ENCODE data around the gene LIPF.
"Not testable (repeated sequence)": the region's sequence is repeated elsewhere in the genome, so short reads cannot be mapped to it uniquely, and the experiment has no call there.

LIPF gene

DNA sequence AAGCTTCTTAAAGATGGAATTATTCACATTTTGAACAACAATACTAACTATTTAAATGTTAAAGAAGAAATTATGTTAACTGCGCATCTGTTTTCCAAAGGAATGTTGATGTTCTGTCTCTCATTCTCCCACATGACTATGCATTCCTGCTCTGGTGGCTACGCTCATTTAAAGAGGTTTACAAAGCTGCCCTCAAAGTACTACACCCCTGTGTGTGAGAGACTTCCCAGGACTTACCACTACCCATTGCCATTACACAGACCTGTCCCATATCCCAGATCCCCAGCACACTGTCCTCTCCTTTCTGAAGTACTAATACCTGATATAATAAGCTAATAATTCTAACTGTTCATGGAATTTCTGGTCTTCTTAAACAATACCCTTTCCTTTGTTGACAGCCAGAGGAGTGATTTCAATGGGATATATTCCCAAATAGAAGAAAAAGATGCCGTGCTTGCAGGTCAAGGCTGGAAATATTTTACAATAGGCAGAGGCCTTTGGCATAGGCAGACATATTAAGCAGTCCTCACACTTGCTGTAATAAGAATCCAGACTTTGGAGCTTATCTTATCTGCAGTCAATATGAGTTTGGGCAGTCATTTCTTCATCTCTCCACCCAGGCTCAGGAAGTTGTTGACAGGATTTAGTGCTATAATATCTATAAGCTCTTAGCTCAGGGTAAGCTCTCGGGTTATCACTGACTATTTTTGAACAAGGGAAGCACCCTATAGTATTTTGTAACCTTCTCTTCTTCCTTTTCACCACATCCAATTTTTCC, 12.2 kb downstream of the LIPF start:
- Histone ChIP-seq H3K36me3 (ENCODE audit: control insufficient read depth in 1 of 2, insufficient read depth in 2 of 2, low read length in 2 of 2) (no peaks in the 10 kb centered on the region), H3K27me3 (ENCODE audit: low read depth, low read length) (no peaks in the 10 kb centered on the region), H3K4me3 (ENCODE audit: low read depth in 1 of 2, low read length in 2 of 2) (no peak overlapping the region), H3K9me3 (ENCODE audit: control insufficient read depth in 1 of 2, low read length in 2 of 2) (no peaks in the 10 kb centered on the region), H3K27ac (ENCODE audit: low read length) (no peak overlapping the region), H3K4me1 (ENCODE audit: control insufficient read depth in 1 of 2, insufficient read depth in 2 of 2, low read length in 2 of 2) (no peaks in the 10 kb centered on the region)

DNA sequence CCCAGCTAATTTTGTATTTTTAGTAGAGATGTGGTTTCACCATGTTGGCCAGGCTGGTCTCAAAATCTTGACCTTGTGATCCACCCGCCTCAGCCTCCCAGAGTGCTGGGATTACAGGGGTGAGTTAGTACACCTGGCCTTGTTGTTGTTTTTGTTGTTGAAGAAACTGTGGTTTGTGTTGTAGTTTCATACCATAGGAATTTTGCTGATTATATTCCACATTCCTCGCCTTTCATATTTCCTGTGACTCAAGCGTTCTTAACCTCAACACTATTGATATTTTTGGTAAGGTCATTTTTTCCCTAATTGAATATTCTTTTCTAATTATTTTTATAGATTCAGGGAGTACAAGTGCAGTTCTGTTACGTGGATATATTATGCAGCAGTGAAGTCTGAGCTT, 16.7 kb downstream of the LIPF start:
- Histone ChIP-seq H3K4me3 (ENCODE audit: low read depth in 1 of 2, low read length in 2 of 2) (no peak overlapping the region), H3K36me3 (ENCODE audit: control insufficient read depth in 1 of 2, insufficient read depth in 2 of 2, low read length in 2 of 2) (no peaks in the 10 kb centered on the region), H3K4me1 (ENCODE audit: control insufficient read depth in 1 of 2, insufficient read depth in 2 of 2, low read length in 2 of 2) (no peaks in the 10 kb centered on the region), H3K27me3 (ENCODE audit: low read depth, low read length) (no peaks in the 10 kb centered on the region), H3K9me3 (ENCODE audit: control insufficient read depth in 1 of 2, low read length in 2 of 2) (no peaks in the 10 kb centered on the region), H3K27ac (ENCODE audit: low read length) (no peak overlapping the region)

DNA sequence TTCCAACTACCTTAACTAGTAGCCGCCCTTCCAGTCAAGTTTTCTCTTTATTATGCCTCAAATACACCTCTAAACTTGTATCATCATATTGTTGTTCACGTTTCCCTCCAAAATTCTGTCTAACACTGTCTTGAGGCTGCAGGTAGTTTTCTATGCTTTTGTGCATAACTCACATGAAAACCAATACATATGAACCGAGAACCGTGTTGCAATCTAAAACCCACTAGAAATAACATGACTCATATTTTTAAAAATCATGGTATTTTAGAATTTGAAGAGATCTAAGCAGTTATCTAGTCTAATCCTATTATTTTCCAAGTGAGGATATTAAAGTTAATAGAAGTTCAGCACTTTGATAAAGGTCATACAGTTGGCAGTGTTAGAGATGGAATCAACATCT, 18.2 kb downstream of the LIPF start:
- Histone ChIP-seq H3K4me3 (ENCODE audit: low read depth in 1 of 2, low read length in 2 of 2) (no peak overlapping the region), H3K9me3 (ENCODE audit: control insufficient read depth in 1 of 2, low read length in 2 of 2) (no peaks in the 10 kb centered on the region), H3K27ac (ENCODE audit: low read length) (no peak overlapping the region), H3K36me3 (ENCODE audit: control insufficient read depth in 1 of 2, insufficient read depth in 2 of 2, low read length in 2 of 2) (no peaks in the 10 kb centered on the region), H3K27me3 (ENCODE audit: low read depth, low read length) (no peaks in the 10 kb centered on the region), H3K4me1 (ENCODE audit: control insufficient read depth in 1 of 2, insufficient read depth in 2 of 2, low read length in 2 of 2) (no peaks in the 10 kb centered on the region)

DNA sequence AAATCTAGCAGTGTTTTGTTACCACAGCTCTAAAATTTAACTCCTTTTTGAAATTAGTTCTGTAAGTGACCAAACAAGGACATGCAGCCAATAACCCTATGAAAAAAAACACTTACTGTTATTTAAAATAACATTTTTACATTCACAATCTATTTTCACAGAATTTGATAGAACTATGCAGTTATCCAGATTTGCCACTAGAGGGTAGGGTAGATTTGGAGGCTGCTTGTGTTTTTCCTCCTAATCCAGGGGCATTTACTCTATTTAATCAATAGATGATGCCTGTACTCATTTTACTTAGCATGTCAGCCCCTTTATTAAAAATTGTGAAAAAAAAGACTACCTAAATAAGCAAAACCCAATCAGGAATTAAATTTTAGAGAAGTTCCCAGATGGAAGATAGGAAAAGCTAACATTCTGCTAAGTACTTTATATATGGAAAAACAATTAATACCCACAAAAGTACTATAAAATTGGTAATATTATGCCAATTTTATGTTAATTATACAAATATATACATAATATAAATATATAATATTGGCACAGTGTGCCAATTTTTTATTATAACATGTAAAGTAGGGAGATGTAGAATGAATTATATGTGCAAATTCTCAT, 23.7 kb downstream of the LIPF start:
- Histone ChIP-seq H3K9me3 (ENCODE audit: control insufficient read depth in 1 of 2, low read length in 2 of 2) (no peaks in the 10 kb centered on the region), H3K36me3 (ENCODE audit: control insufficient read depth in 1 of 2, insufficient read depth in 2 of 2, low read length in 2 of 2) (no peaks in the 10 kb centered on the region), H3K27me3 (ENCODE audit: low read depth, low read length) (no peaks in the 10 kb centered on the region), H3K4me3 (ENCODE audit: low read depth in 1 of 2, low read length in 2 of 2) (no peak overlapping the region), H3K4me1 (ENCODE audit: control insufficient read depth in 1 of 2, insufficient read depth in 2 of 2, low read length in 2 of 2) (no peaks in the 10 kb centered on the region), H3K27ac (ENCODE audit: low read length) (no peak overlapping the region)

DNA sequence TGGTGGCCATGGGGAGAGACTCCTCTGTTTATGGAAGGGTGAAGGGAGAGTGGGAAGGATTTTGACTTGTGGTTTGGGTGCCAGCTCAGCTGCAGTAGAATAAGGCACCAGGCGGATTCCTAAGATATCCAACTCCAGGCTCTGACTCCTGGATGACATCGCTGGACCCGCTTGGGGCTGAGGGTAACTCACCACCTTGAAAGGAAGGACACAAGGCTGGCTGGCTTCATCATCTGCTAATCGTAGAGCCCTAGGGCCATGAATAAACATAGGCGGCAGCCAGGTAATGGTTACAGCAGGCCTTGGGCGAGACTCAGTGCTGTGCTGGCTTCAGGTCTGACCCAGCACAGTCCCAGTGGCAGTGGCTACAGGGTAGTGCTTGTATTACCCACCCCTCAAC, 25.1 kb downstream of the LIPF start:
- Histone ChIP-seq H3K27ac (ENCODE audit: low read length) (no peak overlapping the region), H3K36me3 (ENCODE audit: control insufficient read depth in 1 of 2, insufficient read depth in 2 of 2, low read length in 2 of 2) (no peaks in the 10 kb centered on the region), H3K9me3 (ENCODE audit: control insufficient read depth in 1 of 2, low read length in 2 of 2) (no peaks in the 10 kb centered on the region), H3K27me3 (ENCODE audit: low read depth, low read length) (no peaks in the 10 kb centered on the region), H3K4me1 (ENCODE audit: control insufficient read depth in 1 of 2, insufficient read depth in 2 of 2, low read length in 2 of 2) (no peaks in the 10 kb centered on the region), H3K4me3 (ENCODE audit: low read depth in 1 of 2, low read length in 2 of 2) (no peak overlapping the region)

DNA sequence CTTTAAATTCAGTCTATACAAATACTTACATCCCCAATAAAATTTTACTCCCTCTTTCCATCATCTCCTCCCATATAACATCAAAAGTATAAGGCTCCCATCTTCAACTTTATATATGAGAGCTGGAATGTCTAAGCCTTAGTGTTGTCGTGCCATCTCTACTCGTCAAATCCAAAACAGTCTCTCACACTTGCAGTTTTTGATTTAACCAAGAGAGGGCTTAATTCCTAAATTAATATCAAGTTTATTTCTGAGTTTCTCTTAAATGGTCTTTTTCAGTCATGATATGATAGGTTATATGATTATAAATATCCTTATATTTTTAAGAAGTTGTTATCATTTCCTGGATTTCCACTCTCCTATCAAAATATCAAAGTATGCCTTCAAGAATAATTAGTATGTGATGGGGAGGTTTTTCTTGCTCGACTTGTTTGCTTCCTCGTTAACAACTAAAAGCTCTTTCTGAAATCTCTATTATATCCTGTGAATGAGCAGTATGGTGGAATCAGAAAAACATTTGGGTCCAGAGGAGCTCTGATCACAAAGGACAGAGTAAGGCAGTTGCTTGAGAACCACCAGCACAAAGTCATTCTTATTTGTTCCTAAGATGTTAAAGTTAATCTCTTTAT, 29.3 kb downstream of the LIPF start:
- Histone ChIP-seq H3K4me3 (ENCODE audit: low read depth in 1 of 2, low read length in 2 of 2) (no peak overlapping the region), H3K9me3 (ENCODE audit: control insufficient read depth in 1 of 2, low read length in 2 of 2) (no peaks in the 10 kb centered on the region), H3K27ac (ENCODE audit: low read length) (no peak overlapping the region), H3K4me1 (ENCODE audit: control insufficient read depth in 1 of 2, insufficient read depth in 2 of 2, low read length in 2 of 2) (no peaks in the 10 kb centered on the region), H3K27me3 (ENCODE audit: low read depth, low read length) (no peaks in the 10 kb centered on the region), H3K36me3 (ENCODE audit: control insufficient read depth in 1 of 2, insufficient read depth in 2 of 2, low read length in 2 of 2) (no peaks in the 10 kb centered on the region)

DNA sequence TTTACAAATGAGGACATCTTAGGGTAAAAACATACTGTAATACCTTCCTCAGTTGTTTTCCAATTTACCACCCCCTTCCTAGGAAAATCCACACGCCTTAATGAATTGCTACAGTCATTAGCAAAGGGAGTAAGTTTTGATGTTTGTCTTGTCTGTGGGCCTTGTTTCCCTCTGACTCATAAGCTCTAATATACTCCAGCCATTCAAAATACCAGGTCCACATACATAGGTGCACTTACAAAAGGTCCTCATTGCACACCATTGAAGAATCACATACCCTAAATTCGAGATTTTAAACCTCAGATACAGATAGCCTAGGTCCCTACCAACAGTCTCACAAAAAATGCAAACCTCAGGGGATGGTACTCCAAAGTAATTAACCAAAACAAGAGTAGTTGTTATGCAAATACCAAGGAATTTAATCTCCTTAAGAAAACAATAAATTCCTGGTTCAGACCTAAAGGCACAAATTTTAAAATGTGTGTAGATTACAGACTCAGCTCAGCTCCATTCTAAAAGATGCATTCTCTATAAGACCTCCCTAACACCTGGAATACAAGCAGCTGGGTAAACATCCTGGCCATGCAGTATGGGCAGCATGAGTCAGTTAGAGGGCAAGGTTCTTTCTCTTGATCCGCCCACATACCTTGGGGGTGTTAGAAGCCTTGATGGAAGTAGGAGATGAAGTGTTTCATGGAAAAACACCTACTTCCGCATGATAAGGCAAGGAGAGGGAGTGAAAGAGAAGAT, 38.8 kb downstream of the LIPF start:
- no peaks in the 10 kb centered on the region for H3K9me3 ChIP-seq (ENCODE audit: control insufficient read depth in 1 of 2, low read length in 2 of 2)
- no peak overlapping the region for H3K4me3 ChIP-seq (ENCODE audit: low read depth in 1 of 2, low read length in 2 of 2)
- H3K36me3 ChIP-seq (ENCODE audit: control insufficient read depth in 1 of 2, insufficient read depth in 2 of 2, low read length in 2 of 2): no peaks in the 10 kb centered on the region
- H3K27ac ChIP-seq (ENCODE audit: low read length): no peak overlapping the region
- H3K27me3 ChIP-seq (ENCODE audit: low read depth, low read length): no peaks in the 10 kb centered on the region
- no peaks in the 10 kb centered on the region for H3K4me1 ChIP-seq (ENCODE audit: control insufficient read depth in 1 of 2, insufficient read depth in 2 of 2, low read length in 2 of 2)

DNA sequence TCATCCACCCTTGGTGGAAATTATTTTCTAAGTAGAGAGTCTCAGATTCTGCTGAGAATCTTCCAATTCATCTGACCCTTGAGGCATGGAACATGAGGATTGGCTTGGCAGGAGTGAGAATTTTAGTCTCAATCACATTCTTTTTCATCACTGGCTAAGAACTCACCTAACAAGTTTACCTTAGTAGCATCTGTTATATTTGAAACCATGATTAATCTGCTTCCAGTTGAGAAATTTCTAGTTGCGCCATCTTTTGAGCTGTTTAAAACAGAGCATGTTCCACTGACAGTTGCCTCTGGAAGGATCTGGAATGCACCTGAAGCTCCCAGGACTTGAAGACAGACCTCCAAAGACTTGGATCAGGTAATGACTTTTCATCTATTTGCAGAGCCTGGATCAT, 41.7 kb downstream of the LIPF start, which contains the start of gene LIPK:
TSS of gene LIPK (plus strand) at position 292 of the 400 bp plus-strand sequence. CDS start 18,295 bp downstream, outside the sequence.
- H3K27ac ChIP-seq (ENCODE audit: low read length): no peak within 1 kb of the TSS
- H3K4me3 ChIP-seq (ENCODE audit: low read depth in 1 of 2, low read length in 2 of 2): no peak within 1 kb of the TSS
- H3K4me1 ChIP-seq (ENCODE audit: control insufficient read depth in 1 of 2, insufficient read depth in 2 of 2, low read length in 2 of 2): no peaks in the 10 kb centered on the region
- no peaks in the 10 kb centered on the region for H3K27me3 ChIP-seq (ENCODE audit: low read depth, low read length)
- no peaks in the 10 kb centered on the region for H3K36me3 ChIP-seq (ENCODE audit: control insufficient read depth in 1 of 2, insufficient read depth in 2 of 2, low read length in 2 of 2)
- no peaks in the 10 kb centered on the region for H3K9me3 ChIP-seq (ENCODE audit: control insufficient read depth in 1 of 2, low read length in 2 of 2)

DNA sequence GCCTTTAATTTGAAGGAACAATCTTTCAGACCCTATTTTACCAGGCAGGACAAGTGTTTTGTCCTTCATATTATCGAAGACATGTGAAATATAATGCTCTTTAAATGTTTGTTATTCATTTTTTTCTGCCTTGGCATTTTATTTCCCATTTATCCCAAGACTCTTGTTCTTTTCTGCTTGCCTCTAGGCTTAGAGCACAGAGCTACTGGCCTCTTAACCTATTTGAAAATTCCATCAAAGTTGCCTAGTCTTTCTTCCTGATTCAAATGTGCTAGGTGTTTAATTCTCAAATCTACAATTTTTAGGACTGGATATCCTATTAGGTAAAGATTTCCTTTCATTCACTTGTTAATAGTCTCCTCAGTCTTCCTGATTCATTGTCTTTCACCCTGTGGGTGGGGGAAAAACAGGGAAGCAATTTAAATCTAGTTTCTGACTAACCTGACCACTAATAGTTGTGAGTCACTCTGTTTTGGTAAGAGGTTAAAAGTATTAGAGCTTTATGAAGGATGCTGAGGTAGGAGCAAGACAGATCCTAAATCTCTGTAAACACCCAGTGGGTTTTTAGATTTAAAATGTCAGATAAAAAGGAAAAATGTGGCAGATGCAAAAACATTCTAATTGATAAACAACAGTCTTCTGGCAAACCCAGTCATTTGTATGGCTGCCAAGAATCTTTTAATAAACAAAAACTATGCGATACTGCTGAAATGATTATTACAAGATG, 43.4 kb downstream of the LIPF start:
- Histone ChIP-seq H3K4me3 (ENCODE audit: low read depth in 1 of 2, low read length in 2 of 2) (no peak overlapping the region), H3K4me1 (ENCODE audit: control insufficient read depth in 1 of 2, insufficient read depth in 2 of 2, low read length in 2 of 2) (no peaks in the 10 kb centered on the region), H3K27me3 (ENCODE audit: low read depth, low read length) (no peaks in the 10 kb centered on the region), H3K27ac (ENCODE audit: low read length) (no peak overlapping the region), H3K9me3 (ENCODE audit: control insufficient read depth in 1 of 2, low read length in 2 of 2) (no peaks in the 10 kb centered on the region), H3K36me3 (ENCODE audit: control insufficient read depth in 1 of 2, insufficient read depth in 2 of 2, low read length in 2 of 2) (no peaks in the 10 kb centered on the region)

DNA sequence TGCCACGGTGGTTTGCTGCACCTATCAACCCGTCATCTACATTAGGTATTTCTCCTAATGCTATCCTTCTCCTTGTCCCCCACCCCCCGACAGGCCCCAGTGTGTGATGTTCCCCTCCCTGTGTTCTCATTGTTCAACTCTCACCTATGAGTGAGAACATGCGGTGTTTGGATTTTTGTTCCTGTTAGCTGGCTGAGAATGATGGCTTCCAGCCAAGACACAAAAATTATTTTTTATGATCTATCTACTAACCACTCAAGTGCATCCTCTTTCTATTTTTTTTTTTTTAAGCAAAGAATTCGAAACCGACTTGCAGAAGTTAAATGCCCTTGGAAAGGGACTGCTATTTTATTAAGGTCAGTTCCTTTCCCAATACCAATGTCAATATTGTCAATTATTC, 45.1 kb downstream of the LIPF start:
- not testable (repeated sequence) for H3K9me3 ChIP-seq (ENCODE audit: control insufficient read depth in 1 of 2, low read length in 2 of 2); H3K27ac ChIP-seq (ENCODE audit: low read length); H3K27me3 ChIP-seq (ENCODE audit: low read depth, low read length); H3K4me1 ChIP-seq (ENCODE audit: control insufficient read depth in 1 of 2, insufficient read depth in 2 of 2, low read length in 2 of 2); H3K36me3 ChIP-seq (ENCODE audit: control insufficient read depth in 1 of 2, insufficient read depth in 2 of 2, low read length in 2 of 2); H3K4me3 ChIP-seq (ENCODE audit: low read depth in 1 of 2, low read length in 2 of 2)

DNA sequence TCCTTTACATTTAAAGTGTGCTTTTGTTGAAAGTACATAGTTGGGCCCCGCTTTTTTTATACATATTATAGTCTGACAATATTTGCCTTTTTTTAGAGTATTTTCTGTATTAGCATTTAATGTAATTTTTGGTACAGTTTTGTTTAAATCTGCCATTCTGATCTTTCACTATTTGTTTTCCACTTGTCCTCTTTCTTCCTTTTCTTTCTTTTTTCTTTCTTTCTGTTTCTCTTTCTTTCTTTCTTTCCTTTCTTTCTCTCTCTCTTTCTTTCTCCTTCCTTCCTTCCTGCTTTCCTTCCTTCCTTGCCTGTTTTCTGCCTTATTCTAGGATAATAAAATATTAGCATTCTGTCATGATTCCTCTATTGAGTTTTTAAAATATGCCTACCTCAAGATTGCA, 51.3 kb downstream of the LIPF start:
- no peaks in the 10 kb centered on the region for H3K4me1 ChIP-seq (ENCODE audit: control insufficient read depth in 1 of 2, insufficient read depth in 2 of 2, low read length in 2 of 2)
- no peaks in the 10 kb centered on the region for H3K36me3 ChIP-seq (ENCODE audit: control insufficient read depth in 1 of 2, insufficient read depth in 2 of 2, low read length in 2 of 2)
- H3K27ac ChIP-seq (ENCODE audit: low read length): no peak overlapping the region
- no peaks in the 10 kb centered on the region for H3K27me3 ChIP-seq (ENCODE audit: low read depth, low read length)
- H3K4me3 ChIP-seq (ENCODE audit: low read depth in 1 of 2, low read length in 2 of 2): no peak overlapping the region
- H3K9me3 ChIP-seq (ENCODE audit: control insufficient read depth in 1 of 2, low read length in 2 of 2): no peaks in the 10 kb centered on the region
